H1 (cell line): ENCODE results near the gene ZNF135. TPM values are rescaled to one million over a fixed set of nuclear protein-coding genes. Genes with fewer than 3 reads are reported as not detected.

Experiments used
- CTCF ChIA-PET: fragments of 300-600 bp; sonication (Branson Sonifier 250); formaldehyde crosslinking; loops from one replicate; lab custom pipeline; 2021; ENCODE audit not compliant: partially characterized antibody; lab: Charles Lee
- POLR2A ChIA-PET: fragments of 300-600 bp; sonication (Branson Sonifier 250); formaldehyde crosslinking; loops from one replicate; lab custom pipeline; 2021; ENCODE audit warnings: inconsistent platforms; ENCODE audit not compliant: partially characterized antibody; lab: Charles Lee
- DNase-seq, 2 experiments: peaks; one replicate each; pipeline versions ENCODE4 v3.0.0 to v3.0.0-alpha.2; 2010 to 2022; ENCODE audit warnings: low spot score in 2 of 2, low read depth in 1 of 2, mixed read lengths in 1 of 2
- FAIRE-seq: peaks from 2 replicates; lab custom pipeline; 2011; peaks lifted over from hg19 to GRCh38; lab: Jason Lieb, UNC
- H2AFZ ChIP-seq: 2 replicates; pipeline ENCODE4 v1.8.1; 2012; ENCODE audit warnings: low read length, inconsistent platforms
- H2AK5ac ChIP-seq: 2 replicates; pipeline ENCODE4 v1.6.1; 2013; ENCODE audit warnings: low read depth, low read length
- H2BK120ac ChIP-seq: replicated peaks from 2 replicates; pipeline ENCODE3; 2013; ENCODE audit warnings: low read depth, low read length, inconsistent platforms
- H2BK12ac ChIP-seq: 2 replicates; pipeline ENCODE4 v1.6.1; 2013; ENCODE audit warnings: low read depth, low read length
- H2BK15ac ChIP-seq: 2 replicates; pipeline ENCODE4 v1.6.1; 2013; ENCODE audit warnings: low read length
- H2BK20ac ChIP-seq: 2 replicates; pipeline ENCODE4 v1.6.1; 2013; ENCODE audit warnings: low read length
- H2BK5ac ChIP-seq: 2 replicates; pipeline ENCODE4 v1.6.1; 2013; ENCODE audit warnings: low read depth, low read length
- H3K14ac ChIP-seq: 2 replicates; pipeline ENCODE4 v1.6.1; 2013; ENCODE audit warnings: inconsistent platforms; ENCODE audit not compliant: insufficient read length
- H3K18ac ChIP-seq: 2 replicates; pipeline ENCODE4 v1.6.1; 2013; ENCODE audit warnings: low read length; ENCODE audit errors: extremely low read depth
- H3K23ac ChIP-seq: 2 replicates; pipeline ENCODE4 v1.6.1; 2013; ENCODE audit warnings: inconsistent platforms; ENCODE audit not compliant: insufficient read length
- H3K23me2 ChIP-seq: 2 replicates; pipeline ENCODE4 v1.6.1; 2013; ENCODE audit warnings: low read depth, low read length
- H3K27ac ChIP-seq: 2 replicates; pipeline ENCODE4 v1.6.1; 2011; ENCODE audit warnings: low read depth, low read length, inconsistent platforms
- H3K27me3 ChIP-seq, 4 experiments: replicated peaks in 1 of 4; 1 replicate in 1 of 4; 2 replicates in 3 of 4; pipeline versions ENCODE4 v1.6.1 to v1.8.1; 2011 to 2013; ENCODE audit warnings: low read length in 3 of 4, mild to moderate bottlenecking in 3 of 4, inconsistent platforms in 2 of 4, mixed read lengths in 2 of 4, moderate library complexity in 1 of 4; ENCODE audit not compliant: control insufficient read depth in 3 of 4, insufficient read depth in 3 of 4; ENCODE audit errors: extremely low read depth in 1 of 4
- H3K36me3 ChIP-seq, 4 experiments: 2 replicates each; pipeline versions ENCODE4 v1.6.1 to v1.8.1; 2011 to 2013; ENCODE audit warnings: mild to moderate bottlenecking in 4 of 4, low read length in 3 of 4, moderate library complexity in 2 of 4, control low read depth in 1 of 4, inconsistent platforms in 1 of 4; ENCODE audit not compliant: insufficient read depth in 4 of 4, control insufficient read depth in 2 of 4
- H3K4ac ChIP-seq: replicated peaks from 2 replicates; pipeline ENCODE3; 2013; ENCODE audit warnings: low read length, low read depth, mixed read lengths, inconsistent platforms; ENCODE audit not compliant: insufficient read length
- H3K4me1 ChIP-seq, 4 experiments: replicated peaks in 1 of 4; 1 replicate in 1 of 4; 2 replicates in 3 of 4; pipeline versions ENCODE4 v1.6.1 to v1.8.1; 2011 to 2013; ENCODE audit warnings: low read length in 3 of 4, inconsistent platforms in 2 of 4, mixed read lengths in 1 of 4; ENCODE audit not compliant: insufficient read depth in 4 of 4, control insufficient read depth in 3 of 4
- H3K4me2 ChIP-seq, 2 experiments: 2 replicates each; pipeline versions ENCODE4 v1.6.1 to v1.8.1; 2011 to 2013; ENCODE audit warnings: low read depth in 2 of 2, low read length in 2 of 2, control low read depth in 1 of 2, inconsistent platforms in 1 of 2, mild to moderate bottlenecking in 1 of 2; ENCODE audit not compliant: insufficient read depth in 1 of 2
- H3K4me3 ChIP-seq, 4 experiments: fragments of 200-600, 300-600 bp in 1 of 4; sonication (generic), shearing (Covaris generic), sonication (Bioruptor Twin) in 1 of 4; 2 replicates each; pipeline versions ENCODE4 v1.5.1 to v1.8.1; 2011 to 2016; ENCODE audit warnings: low read length in 4 of 4, low read depth in 3 of 4, control low read depth in 2 of 4, inconsistent platforms in 2 of 4, mild to moderate bottlenecking in 2 of 4, mixed read lengths in 1 of 4, moderate library complexity in 1 of 4; ENCODE audit not compliant: insufficient read depth in 2 of 4; ENCODE audit errors: extremely low read depth in 1 of 4
- H3K56ac ChIP-seq: replicated peaks from 2 replicates; pipeline ENCODE3; 2013; ENCODE audit warnings: low read depth, mild to moderate bottlenecking, mixed read lengths, low read length, inconsistent platforms; ENCODE audit not compliant: insufficient read length
- H3K79me1 ChIP-seq: 2 replicates; pipeline ENCODE4 v1.6.1; 2013; ENCODE audit warnings: low read depth, low read length, control low read depth
- H3K79me2 ChIP-seq, 2 experiments: 2 replicates each; pipeline versions ENCODE4 v1.6.1 to v1.8.1; 2012 to 2013; ENCODE audit warnings: low read length in 2 of 2, mild to moderate bottlenecking in 2 of 2, inconsistent platforms in 1 of 2; ENCODE audit not compliant: insufficient read depth in 2 of 2, control insufficient read depth in 1 of 2
- H3K9ac ChIP-seq, 4 experiments: replicated peaks in 1 of 4; 1 replicate in 1 of 4; 2 replicates in 3 of 4; pipeline versions ENCODE4 v1.6.1 to v1.8.1; 2011 to 2013; ENCODE audit warnings: low read depth in 3 of 4, low read length in 3 of 4, control low read depth in 2 of 4, mild to moderate bottlenecking in 2 of 4, moderate library complexity in 2 of 4, inconsistent platforms in 1 of 4; ENCODE audit errors: extremely low read depth in 1 of 4
- H3K9me3 ChIP-seq, 2 experiments: 2 replicates each; pipeline versions ENCODE4 v1.6.1 to v1.8.1; 2012 to 2013; ENCODE audit warnings: mild to moderate bottlenecking in 2 of 2, moderate library complexity in 2 of 2, control low read depth in 1 of 2, inconsistent platforms in 1 of 2, low read depth in 1 of 2, low read length in 1 of 2, mixed read lengths in 1 of 2; ENCODE audit not compliant: insufficient read depth in 2 of 2
- H4K20me1 ChIP-seq, 2 experiments: replicated peaks in 1 of 2; 2 replicates each; pipeline versions ENCODE3 to v1.8.1; 2011 to 2013; ENCODE audit warnings: inconsistent platforms in 2 of 2, low read length in 2 of 2, mild to moderate bottlenecking in 1 of 2; ENCODE audit not compliant: insufficient read depth in 2 of 2, control insufficient read depth in 1 of 2
- H4K5ac ChIP-seq: 2 replicates; pipeline ENCODE4 v1.6.1; 2013; ENCODE audit warnings: low read length, low read depth, mixed read lengths, inconsistent platforms; ENCODE audit not compliant: insufficient read length
- H4K8ac ChIP-seq: 2 replicates; pipeline ENCODE4 v1.8.0; 2013; ENCODE audit warnings: mild to moderate bottlenecking, moderate library complexity, low read length, inconsistent platforms; ENCODE audit not compliant: insufficient read depth; ENCODE audit errors: extremely low read depth
- H4K91ac ChIP-seq: replicated peaks from 2 replicates; pipeline ENCODE3; 2013; ENCODE audit warnings: low read length, mixed read lengths, inconsistent platforms; ENCODE audit not compliant: insufficient read length
- TEAD4 ChIP-seq: IDR thresholded peaks from 2 replicates; pipeline ENCODE4 v1.6.1; 2012; ENCODE audit warnings: low read depth, low read length, inconsistent platforms, mixed read lengths
- ZNF274 ChIP-seq: IDR thresholded peaks from 2 replicates; pipeline ENCODE4 v1.7.0; 2012; ENCODE audit warnings: low read length, borderline replicate concordance; ENCODE audit errors: extremely low read depth
- WGBS, 2 experiments: shearing (Covaris generic) in 1 of 2; methylation state at CpG; one replicate each; pipeline versions ENCODE4 v1.1.6 to v1.1.7; 2013 to 2015; ENCODE audit warnings: low lambda C conversion rate in 2 of 2, mixed read lengths in 2 of 2, inconsistent platforms in 1 of 2, low coverage in 1 of 2, missing lambda C conversion rate in 1 of 2; ENCODE audit not compliant: insufficient replicate concordance in 2 of 2, insufficient coverage in 1 of 2, insufficient read length in 1 of 2; ENCODE audit errors: extremely low coverage in 1 of 2, missing lambda C conversion rate in 1 of 2; 5-methylcytosine and 5-hydroxymethylcytosine counted together
- polyA plus RNA-seq, 7 experiments: library from polyadenylated mRNA; depleted of rRNA in 3 of 7; stranded (reverse) in 5 of 7; unstranded in 2 of 7; fragments of >200 nt in 5 of 7; fragments of 200-250 nt in 2 of 7; gene quantifications; 1 replicate in 5 of 7; 2 replicates in 1 of 7; 4 replicates in 1 of 7; pipeline versions ENCODE4 v1.2.1 to v1.2.3, GENCODE V29; 2011 to 2013; ENCODE audit warnings: missing spikeins in 2 of 7, mixed read lengths in 2 of 7
- total RNA-seq: library from RNA; stranded (reverse); fragmentation: NEBNext Ultra II Directional; extraction: Animal tissue kit (Norgen Biotek cat#: 25700); gene quantifications from 2 replicates; pipeline ENCODE4 v1.2.1, GENCODE V29; 2021

The ZNF135 gene
- total and polyA plus RNA-seq, 2 of the 8 experiments (the other 6 are each of a cell fraction or from before 2014, with no cell fraction given) = 5.2 to 7.9 TPM

DNA sequence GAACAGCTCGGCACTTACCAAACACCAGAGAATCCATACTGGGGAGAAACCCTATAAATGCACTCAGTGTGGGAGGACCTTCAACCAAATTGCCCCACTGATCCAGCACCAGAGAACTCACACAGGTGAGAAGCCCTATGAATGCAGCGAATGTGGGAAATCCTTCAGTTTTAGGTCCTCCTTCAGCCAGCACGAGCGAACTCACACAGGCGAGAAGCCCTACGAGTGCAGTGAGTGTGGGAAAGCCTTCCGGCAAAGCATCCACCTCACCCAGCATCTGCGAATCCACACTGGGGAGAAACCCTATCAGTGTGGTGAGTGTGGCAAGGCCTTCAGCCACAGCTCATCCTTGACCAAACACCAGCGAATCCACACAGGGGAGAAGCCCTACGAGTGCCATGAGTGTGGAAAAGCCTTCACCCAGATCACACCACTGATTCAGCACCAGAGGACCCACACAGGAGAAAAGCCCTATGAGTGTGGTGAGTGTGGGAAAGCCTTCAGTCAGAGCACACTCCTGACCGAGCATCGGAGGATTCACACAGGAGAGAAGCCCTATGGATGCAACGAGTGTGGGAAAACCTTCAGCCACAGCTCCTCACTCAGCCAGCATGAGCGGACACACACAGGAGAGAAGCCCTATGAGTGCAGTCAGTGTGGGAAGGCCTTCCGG is 8.3 kb downstream of the ZNF135 start:
- no peak overlapping the region for H3K4me3 ChIP-seq
- H3K79me2 ChIP-seq = no peaks in the 10 kb centered on the region
- H3K9me3 ChIP-seq = peaks cover 70 to 76% of the 10 kb centered on the region in 2 experiments
- FAIRE-seq (no peak), DNase-seq (no peak)
- peak; percentile 67 for TF ChIP-seq ZNF274
- TF ChIP-seq TEAD4 = no peak
- H3K56ac ChIP-seq = no peak overlapping the region
- no peak overlapping the region for H2BK20ac ChIP-seq
- no peak overlapping the region for H2AK5ac ChIP-seq
- H3K23me2 ChIP-seq = no peaks in the 10 kb centered on the region
- no peak overlapping the region for H3K23ac ChIP-seq
- H3K27ac ChIP-seq = no peak overlapping the region
- H2BK15ac ChIP-seq = no peak overlapping the region
- no peak overlapping the region for H3K18ac ChIP-seq
- no peaks in the 10 kb centered on the region for H3K4me1 ChIP-seq
- no peak overlapping the region for H4K8ac ChIP-seq
- no peak overlapping the region for H3K14ac ChIP-seq
- H2BK120ac ChIP-seq = no peak overlapping the region
- H4K5ac ChIP-seq = no peak overlapping the region
- CTCF ChIA-PET = interaction anchor here (0.8 to 1.0 kb wide), 5 partner anchors 8 to 24 kb away, joined by 3 read pairs; partner anchors contain the start of gene ZNF135
- no peak overlapping the region for H4K91ac ChIP-seq
- no peak overlapping the region for H2BK5ac ChIP-seq
- no peak overlapping the region for H3K4ac ChIP-seq
- H4K20me1 ChIP-seq = no peaks in the 10 kb centered on the region
- no peak overlapping the region for H3K4me2 ChIP-seq
- H3K36me3 ChIP-seq = peaks cover 0 to 65% (median 30%) of the 10 kb centered on the region in 4 experiments; a peak in 6 of 8 replicates
- H2AFZ ChIP-seq = no peak overlapping the region
- H3K9ac ChIP-seq = no peak overlapping the region
- POLR2A ChIA-PET = interaction anchor here (0.9 to 3.5 kb wide), 5 partner anchors 9 to 64 kb away, joined by 3 to 18 read pairs (median 4); partner anchors contain the start of genes ZNF135 and ZNF606
- H2BK12ac ChIP-seq = no peak overlapping the region
- no peaks in the 10 kb centered on the region; the same call in 1 of the 2 replicates for H3K79me1 ChIP-seq
- H3K27me3 ChIP-seq = no peaks in the 10 kb centered on the region
- whole genome bisulfite sequencing, 2 experiments = 91% methylated on average over 14 of the region's 15 CpGs; no CpG with 5 or more reads in 1 of the 2 experiments
